Thymus (tissue), 11 donors: Measurements from ENCODE around the gene AJAP1. TPM values are rescaled to one million over a fixed set of nuclear protein-coding genes. Genes with fewer than 3 reads are reported as not detected.

ENCODE experiments used
- DNase-seq, 9 donors: peaks; one replicate each; pipeline ENCODE4 v3.0.0-alpha.2; 2013; ENCODE audit warnings: low spot score in 9 of 9, low read depth in 6 of 9, missing footprints in 1 of 9
- H3K27ac ChIP-seq, 2 donors: one replicate each; pipeline ENCODE4 v1.5.1; 2013; ENCODE audit warnings: control low read depth in 1 of 2, low read depth in 1 of 2, low read length in 1 of 2, mild to moderate bottlenecking in 1 of 2, moderate library complexity in 1 of 2
- H3K27me3 ChIP-seq, 2 donors: one replicate each; pipeline ENCODE4 v1.5.1; 2013; ENCODE audit warnings: low read length in 1 of 2; ENCODE audit not compliant: control insufficient read depth in 2 of 2, insufficient read depth in 1 of 2
- H3K36me3 ChIP-seq, 2 donors: one replicate each; pipeline ENCODE4 v1.5.1; 2013; ENCODE audit warnings: low read length in 1 of 2, mild to moderate bottlenecking in 1 of 2, moderate library complexity in 1 of 2; ENCODE audit not compliant: control insufficient read depth in 2 of 2, insufficient read depth in 2 of 2
- H3K4me1 ChIP-seq, 2 donors: one replicate each; pipeline ENCODE4 v1.5.1; 2013; ENCODE audit warnings: low read length in 2 of 2; ENCODE audit not compliant: control insufficient read depth in 2 of 2, insufficient read depth in 2 of 2
- H3K4me3 ChIP-seq, 2 donors: one replicate each; pipeline ENCODE4 v1.5.1; 2013; ENCODE audit warnings: low read length in 2 of 2, control low read depth in 1 of 2, mild to moderate bottlenecking in 1 of 2
- H3K9me3 ChIP-seq, 2 donors: one replicate each; pipeline ENCODE4 v1.5.1; 2013; ENCODE audit warnings: low read length in 1 of 2, mild to moderate bottlenecking in 1 of 2; ENCODE audit not compliant: control insufficient read depth in 2 of 2, insufficient read depth in 1 of 2
- WGBS: extraction: QIAGEN DNeasy Blood & Tissue Kit; methylation state at CpG from one replicate; pipeline ENCODE4 v1.1.7; 2013; 5-methylcytosine and 5-hydroxymethylcytosine counted together
- polyA plus RNA-seq: library from polyadenylated mRNA; stranded (reverse); fragments of 200-250 nt; gene quantifications from one replicate; pipeline ENCODE4 v1.2.3, GENCODE V29; 2013
- total RNA-seq: library from RNA; stranded (reverse); fragments of 120-200 nt; gene quantifications from one replicate; pipeline ENCODE4 v1.2.4, GENCODE V29; 2013
- donor health status: healthy.

The AJAP1 gene
- total and polyA plus RNA-seq, 2 donors = 0.09 to 0.16 TPM

- Histone ChIP-seq H3K9me3 (no peaks in the 10 kb centered on the region), H3K36me3 (no peaks in the 10 kb centered on the region), H3K4me3 (no peak overlapping the region), H3K27ac (no peak overlapping the region), H3K4me1 (no peaks in the 10 kb centered on the region), H3K27me3 (no peaks in the 10 kb centered on the region)
- no peak for DNase-seq
- WGBS = 86% methylated on average over 9 of the region's 9 CpGs
Observed at GRCh38 chr1:4681026-4681425, 26.6 kb downstream of the AJAP1 start.

DNA sequence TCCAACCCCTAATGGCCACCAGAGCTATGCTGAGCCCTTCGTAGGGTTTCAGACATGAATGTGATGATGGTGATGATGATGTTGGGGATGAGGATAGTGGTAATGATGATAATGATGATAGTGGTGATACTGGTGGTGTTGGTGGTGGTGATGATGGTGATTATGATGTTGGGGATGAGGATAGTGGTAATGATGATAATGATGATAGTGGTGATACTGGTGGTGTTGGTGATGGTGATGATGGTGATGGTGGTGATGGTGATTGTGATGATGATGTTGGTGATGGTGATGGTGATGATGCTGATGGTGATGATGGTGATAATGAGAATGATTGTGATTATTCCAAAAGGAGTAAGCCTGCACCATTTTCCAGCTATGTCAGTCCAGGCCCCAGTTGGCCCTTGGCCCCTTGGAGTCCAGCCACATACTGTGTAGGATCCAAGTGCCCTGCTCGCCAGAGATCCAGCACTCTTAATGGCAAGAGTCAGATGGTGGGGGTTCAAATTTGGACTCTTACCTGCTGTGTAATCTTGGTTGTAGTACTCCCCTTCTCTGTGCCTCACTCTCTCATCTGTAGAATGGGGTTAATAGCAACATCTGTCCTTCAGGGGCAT, 28.3 kb downstream of the AJAP1 start:
- H3K4me1 ChIP-seq = no peaks in the 10 kb centered on the region
- H3K36me3 ChIP-seq = no peaks in the 10 kb centered on the region
- H3K4me3 ChIP-seq = no peak overlapping the region
- DNase-seq = no peak
- WGBS = 91% methylated on average over 2 of the region's 2 CpGs
- no peaks in the 10 kb centered on the region for H3K27me3 ChIP-seq
- H3K9me3 ChIP-seq = no peaks in the 10 kb centered on the region
- no peak overlapping the region for H3K27ac ChIP-seq

GRCh38 chr1:4684136-4684535, 29.7 kb downstream of the AJAP1 start:
- Histone ChIP-seq H3K27ac (no peak overlapping the region), H3K36me3 (no peaks in the 10 kb centered on the region), H3K4me1 (no peaks in the 10 kb centered on the region), H3K9me3 (no peaks in the 10 kb centered on the region), H3K4me3 (no peak overlapping the region), H3K27me3 (no peaks in the 10 kb centered on the region)
- 83% methylated on average over 8 of the region's 8 CpGs for WGBS
- DNase-seq = no peak

DNA sequence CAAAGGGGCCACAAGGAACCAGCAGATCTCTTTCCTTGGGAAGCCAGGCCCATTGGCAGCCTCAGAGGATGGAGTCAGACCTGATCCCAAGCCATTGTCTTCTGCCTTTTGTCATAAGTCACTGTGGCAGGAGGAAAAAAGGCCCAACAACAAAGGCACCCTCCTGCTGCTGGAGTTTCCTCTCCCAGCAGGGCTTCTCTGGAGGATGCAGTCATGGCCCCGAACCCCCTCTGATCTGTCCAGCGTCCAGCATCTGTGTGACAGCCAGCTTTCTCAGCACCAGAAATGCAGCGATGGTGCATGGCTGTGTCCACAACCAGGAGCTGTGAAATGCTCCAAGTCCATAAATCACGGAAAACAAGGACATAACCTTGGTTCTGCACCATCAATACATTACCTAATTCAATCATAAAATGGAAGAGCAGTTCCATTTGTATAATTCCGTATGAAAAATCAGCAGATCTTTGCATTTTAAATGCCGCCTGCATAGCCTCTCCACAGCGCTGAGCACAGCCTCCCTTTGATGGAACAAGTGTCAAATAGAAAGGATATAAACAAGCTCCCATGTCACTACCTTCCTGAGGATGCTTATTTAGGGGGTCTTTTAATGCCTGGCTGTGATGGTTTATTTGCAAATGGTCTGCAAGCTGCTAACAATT, 30.6 kb downstream of the AJAP1 start:
- no peak overlapping the region for H3K4me3 ChIP-seq
- no peaks in the 10 kb centered on the region for H3K9me3 ChIP-seq
- no peak overlapping the region for H3K27ac ChIP-seq
- no peaks in the 10 kb centered on the region for H3K4me1 ChIP-seq
- no peak for DNase-seq
- H3K36me3 ChIP-seq = no peaks in the 10 kb centered on the region
- 57% methylated on average over 7 of the region's 7 CpGs for WGBS
- H3K27me3 ChIP-seq = no peaks in the 10 kb centered on the region

DNA sequence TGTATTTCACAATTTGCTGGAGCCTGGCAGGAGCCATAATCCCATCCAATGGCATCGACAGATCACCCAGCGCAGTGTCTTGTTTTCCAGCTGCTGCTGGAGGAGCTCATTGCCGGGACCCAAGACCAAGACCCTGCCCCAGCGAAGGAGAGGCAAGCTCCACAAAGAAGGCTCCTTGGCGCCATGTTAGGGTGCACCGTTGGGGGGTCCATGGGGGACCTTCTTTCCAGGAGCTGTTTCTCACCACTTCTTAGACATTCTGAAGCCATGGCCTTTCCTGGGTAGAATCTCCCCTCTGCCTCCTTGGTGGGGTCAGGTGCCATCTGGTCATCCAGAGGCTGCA, 31.1 kb downstream of the AJAP1 start:
- Histone ChIP-seq H3K27me3 (no peaks in the 10 kb centered on the region), H3K4me3 (no peak overlapping the region), H3K4me1 (no peaks in the 10 kb centered on the region), H3K27ac (no peak overlapping the region), H3K36me3 (no peaks in the 10 kb centered on the region), H3K9me3 (no peaks in the 10 kb centered on the region)
- WGBS = 95% methylated on average over 6 of the region's 6 CpGs
- no peak for DNase-seq

- WGBS = 90% methylated on average over 11 of the region's 11 CpGs
- Histone ChIP-seq H3K9me3 (no peaks in the 10 kb centered on the region), H3K27me3 (no peaks in the 10 kb centered on the region), H3K36me3 (no peaks in the 10 kb centered on the region), H3K4me3 (no peak overlapping the region), H3K27ac (no peak overlapping the region), H3K4me1 (no peaks in the 10 kb centered on the region)
- no peak for DNase-seq
Observed at GRCh38 chr1:4687943-4688342, 33.5 kb downstream of the AJAP1 start.

- Histone ChIP-seq H3K9me3 (no peaks in the 10 kb centered on the region), H3K4me1 (no peaks in the 10 kb centered on the region), H3K36me3 (no peaks in the 10 kb centered on the region), H3K27me3 (no peaks in the 10 kb centered on the region), H3K4me3 (no peak overlapping the region), H3K27ac (no peak overlapping the region)
- WGBS = 92% methylated on average over 24 of the region's 24 CpGs
- no peak for DNase-seq
Observed at GRCh38 chr1:4689271-4689935, 35.0 kb downstream of the AJAP1 start.

- H3K9me3 ChIP-seq = no peaks in the 10 kb centered on the region
- H3K27me3 ChIP-seq = no peaks in the 10 kb centered on the region
- no peaks in the 10 kb centered on the region for H3K36me3 ChIP-seq
- no peak for DNase-seq
- 94% methylated on average over 19 of the region's 19 CpGs for WGBS
- H3K4me3 ChIP-seq = no peak overlapping the region
- H3K27ac ChIP-seq = no peak overlapping the region
- no peaks in the 10 kb centered on the region for H3K4me1 ChIP-seq
Observed at GRCh38 chr1:4689941-4690635, 35.7 kb downstream of the AJAP1 start.
